HFFc6 (cell line): Measurements from ENCODE around the gene TSN. TPM values are rescaled to one million over a fixed set of nuclear protein-coding genes. Genes with fewer than 3 reads are reported as not detected.

Experiments
- DNase-seq: peaks from one replicate; pipeline ENCODE4 v3.0.0-alpha.2; 2018
- H3K27ac Mint-ChIP-seq: 2 replicates; pipeline ENCODE4 v1.8.0; 2020; ENCODE audit warnings: mild to moderate bottlenecking, mixed read lengths
- H3K27me3 Mint-ChIP-seq: 2 replicates; pipeline ENCODE4 v1.8.0; 2021; ENCODE audit warnings: mild to moderate bottlenecking, moderate library complexity, mixed read lengths; ENCODE audit not compliant: insufficient read depth
- H3K36me3 Mint-ChIP-seq: 2 replicates; pipeline ENCODE4 v1.8.0; 2021; ENCODE audit warnings: low read depth, mixed read lengths
- H3K4me1 Mint-ChIP-seq: 2 replicates; pipeline ENCODE4 v1.8.0; 2020; ENCODE audit warnings: low read depth, mixed read lengths
- H3K4me3 Mint-ChIP-seq: 2 replicates; pipeline ENCODE4 v1.8.0; 2020; ENCODE audit warnings: mild to moderate bottlenecking, moderate library complexity, mixed read lengths
- H3K9me3 Mint-ChIP-seq: 2 replicates; pipeline ENCODE4 v1.8.0; 2020; ENCODE audit warnings: mild to moderate bottlenecking, mixed read lengths
- total RNA-seq, 6 experiments: library from RNA; stranded (reverse); fragmentation: NEBNext Ultra II Directional; extraction: Animal tissue kit (Norgen Biotek cat#: 25700); gene quantifications; 2 replicates in 1 of 6; 3 replicates in 5 of 6; pipeline ENCODE4 v1.2.3, GENCODE V29; 2021
- TF ChIP-seq, protein P1 (sequence below): fragments of 200-600 bp; sonication (generic); IDR thresholded peaks from 2 replicates; pipeline ENCODE4 v1.5.0; 2021; ENCODE audit warnings: antibody characterized with exemption, mild to moderate bottlenecking

TSN gene
- total RNA-seq, 6 experiments from 2014 or later, result 74.8 to 91.2 (median 83.2) TPM

DNA sequence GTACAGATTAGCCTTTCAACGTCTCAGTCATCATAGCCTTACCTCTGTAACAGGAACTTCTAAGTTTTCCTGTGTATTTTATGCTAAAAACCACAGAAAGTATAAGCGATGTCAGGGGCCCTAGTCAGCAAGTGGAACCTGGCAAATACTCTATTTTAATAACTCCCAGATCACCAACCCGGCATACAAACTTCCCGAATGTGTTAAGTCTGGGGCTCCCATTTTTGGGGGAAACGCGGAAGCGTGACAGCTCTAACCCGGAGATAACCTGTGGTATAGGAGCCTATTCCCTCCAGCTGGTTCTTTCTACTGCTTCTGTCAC, 19.4 kb upstream of the TSN start:
- no peaks in the 10 kb centered on the region; the same call in 1 of the 2 replicates for H3K27me3 Mint-ChIP-seq
- TF ChIP-seq, protein P1, sequence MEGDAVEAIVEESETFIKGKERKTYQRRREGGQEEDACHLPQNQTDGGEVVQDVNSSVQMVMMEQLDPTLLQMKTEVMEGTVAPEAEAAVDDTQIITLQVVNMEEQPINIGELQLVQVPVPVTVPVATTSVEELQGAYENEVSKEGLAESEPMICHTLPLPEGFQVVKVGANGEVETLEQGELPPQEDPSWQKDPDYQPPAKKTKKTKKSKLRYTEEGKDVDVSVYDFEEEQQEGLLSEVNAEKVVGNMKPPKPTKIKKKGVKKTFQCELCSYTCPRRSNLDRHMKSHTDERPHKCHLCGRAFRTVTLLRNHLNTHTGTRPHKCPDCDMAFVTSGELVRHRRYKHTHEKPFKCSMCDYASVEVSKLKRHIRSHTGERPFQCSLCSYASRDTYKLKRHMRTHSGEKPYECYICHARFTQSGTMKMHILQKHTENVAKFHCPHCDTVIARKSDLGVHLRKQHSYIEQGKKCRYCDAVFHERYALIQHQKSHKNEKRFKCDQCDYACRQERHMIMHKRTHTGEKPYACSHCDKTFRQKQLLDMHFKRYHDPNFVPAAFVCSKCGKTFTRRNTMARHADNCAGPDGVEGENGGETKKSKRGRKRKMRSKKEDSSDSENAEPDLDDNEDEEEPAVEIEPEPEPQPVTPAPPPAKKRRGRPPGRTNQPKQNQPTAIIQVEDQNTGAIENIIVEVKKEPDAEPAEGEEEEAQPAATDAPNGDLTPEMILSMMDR, result no peak
- H3K4me3 Mint-ChIP-seq, result peak overlapping the region; percentile 93
- peaks cover 30% of the 10 kb centered on the region for H3K36me3 Mint-ChIP-seq
- peak overlapping the region; percentile 90 for H3K27ac Mint-ChIP-seq
- H3K9me3 Mint-ChIP-seq, result no peaks in the 10 kb centered on the region
- no peak for DNase-seq
- H3K4me1 Mint-ChIP-seq, result peaks cover 24% of the 10 kb centered on the region

- H3K27me3 Mint-ChIP-seq, result no peaks in the 10 kb centered on the region; the same call in 1 of the 2 replicates
- DNase-seq, result peak; percentile 97
- peak within 1 kb of the TSS; percentile 90 for H3K27ac Mint-ChIP-seq
- H3K36me3 Mint-ChIP-seq, result peaks cover 25% of the 10 kb centered on the region
- peak within 1 kb of the TSS; percentile 93 for H3K4me3 Mint-ChIP-seq
- H3K9me3 Mint-ChIP-seq, result no peaks in the 10 kb centered on the region
- peaks cover 20% of the 10 kb centered on the region for H3K4me1 Mint-ChIP-seq
- TF ChIP-seq, protein P1, result peak; percentile 6; the same call in 1 of the 2 replicates
These were observed 18.8 kb upstream of the TSN start, which contains the start of gene NIFK for GRCh38 chr2:121736462-121737336. NIFK (minus strand) TSS chr2:121736875; CDS start chr2:121736850, 25 bp downstream.

DNA sequence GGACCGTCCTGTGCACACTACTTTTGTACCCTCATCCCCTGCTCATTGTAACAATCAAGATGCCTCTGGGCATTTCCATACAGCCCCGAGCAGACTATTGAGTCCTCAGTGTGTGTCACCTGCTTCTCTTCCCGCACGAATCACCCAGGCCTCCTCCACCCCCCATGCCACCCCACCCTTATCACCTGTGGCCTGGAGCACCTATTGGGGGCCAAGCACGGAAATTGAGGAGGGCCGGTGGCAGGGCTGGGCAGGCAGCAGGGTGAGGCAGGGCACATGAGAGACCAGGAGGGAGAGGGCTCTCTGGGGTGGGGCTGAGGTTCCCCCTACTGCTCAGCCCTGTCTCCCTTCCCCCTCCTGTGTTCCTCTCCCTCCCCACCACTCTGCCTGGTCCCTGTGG, 14.5 kb upstream of the TSN start:
- H3K9me3 Mint-ChIP-seq, result no peaks in the 10 kb centered on the region
- H3K4me3 Mint-ChIP-seq, result no peak overlapping the region
- peaks cover 6% of the 10 kb centered on the region for H3K36me3 Mint-ChIP-seq
- H3K4me1 Mint-ChIP-seq, result peaks cover under 1% of the 10 kb centered on the region
- no peak for DNase-seq
- no peak overlapping the region for H3K27ac Mint-ChIP-seq
- TF ChIP-seq, protein P1, result no peak
- H3K27me3 Mint-ChIP-seq, result peaks cover 3% of the 10 kb centered on the region; the same call in 1 of the 2 replicates

DNA sequence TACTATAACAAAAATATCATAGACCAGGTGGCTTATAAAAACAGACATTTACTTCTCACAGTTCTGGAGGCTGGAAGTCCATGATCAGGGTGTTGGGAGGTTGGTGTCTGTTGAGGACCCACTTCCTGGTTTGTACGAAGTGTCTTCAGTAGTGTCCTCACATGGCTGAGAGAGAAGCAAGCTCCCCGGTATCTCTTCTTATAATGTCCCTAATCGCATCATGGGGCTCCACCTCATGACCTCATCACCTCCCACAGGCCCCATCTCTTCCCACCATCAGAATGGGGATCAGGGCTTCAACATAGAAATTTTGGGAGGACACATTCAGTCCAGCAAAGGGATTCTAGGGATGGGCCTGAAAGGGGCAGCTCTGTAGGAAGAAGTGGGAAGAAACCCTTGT, 14.0 kb upstream of the TSN start:
- Mint-ChIP-seq H3K27me3 (peaks cover 3% of the 10 kb centered on the region; the same call in 1 of the 2 replicates), H3K9me3 (no peaks in the 10 kb centered on the region), H3K4me3 (no peak overlapping the region), H3K27ac (no peak overlapping the region), H3K4me1 (no peaks in the 10 kb centered on the region), H3K36me3 (peaks cover 1% of the 10 kb centered on the region)
- TF ChIP-seq, protein P1, result no peak
- no peak for DNase-seq

GRCh38 chr2:121746071-121746578, 9.3 kb upstream of the TSN start:
- no peak overlapping the region for H3K27ac Mint-ChIP-seq
- TF ChIP-seq, protein P1, result no peak
- H3K27me3 Mint-ChIP-seq, result peaks cover 5% of the 10 kb centered on the region
- H3K4me3 Mint-ChIP-seq, result no peak overlapping the region
- no peaks in the 10 kb centered on the region for H3K36me3 Mint-ChIP-seq
- H3K9me3 Mint-ChIP-seq, result no peaks in the 10 kb centered on the region
- DNase-seq, result no peak
- H3K4me1 Mint-ChIP-seq, result peaks cover 6% of the 10 kb centered on the region; the same call in 1 of the 2 replicates
